ENCODE measurements around the gene CUX1.

DNA sequence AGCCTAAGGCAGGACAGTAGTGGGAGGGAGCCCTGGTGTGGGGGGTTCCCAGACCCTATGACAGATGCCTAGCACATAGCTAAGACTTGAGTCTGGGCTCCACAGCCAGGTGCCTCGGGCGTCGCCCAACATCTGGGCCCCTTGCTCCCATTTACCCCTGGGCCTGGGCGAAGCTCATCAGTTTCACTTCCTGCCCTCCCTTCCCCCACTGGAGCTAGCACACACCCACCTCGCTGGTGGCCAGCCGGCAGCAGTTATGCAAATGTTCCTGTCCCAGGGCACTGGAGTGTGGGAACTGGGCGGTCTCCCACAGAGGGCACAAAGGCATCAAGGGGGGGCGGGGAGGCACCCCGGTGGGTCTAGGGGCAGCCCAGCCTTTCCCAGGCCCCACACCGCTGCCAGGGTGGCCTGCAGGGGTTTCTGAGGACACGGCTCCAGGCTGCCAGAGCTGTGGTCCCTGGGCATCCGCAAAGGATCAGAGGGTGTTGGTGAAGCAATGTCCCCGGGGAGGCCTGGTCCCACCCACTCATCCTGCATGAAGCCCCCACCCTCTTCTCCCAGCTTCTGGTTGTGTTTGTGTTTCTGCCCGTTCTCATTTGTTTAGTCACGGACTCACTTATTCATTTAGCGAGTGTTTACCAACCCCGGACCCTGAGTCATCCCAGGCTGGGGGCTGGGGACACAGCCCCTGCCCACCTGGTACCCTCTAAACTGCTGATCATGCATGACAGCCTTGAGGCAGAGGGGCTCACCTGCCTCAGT, 489.7 kb downstream of the CUX1 start:
- TF ChIP-seq GATA3 (IDR thresholded peaks at IDR 0.05; ENCODE audit: low read depth, low read length) (no peak), GATA2 (IDR thresholded peaks at IDR 0.05; ENCODE audit: low read depth, low read length) (no peak)

Data from SH-SY5Y (cell line).